ENCODE measurements around the gene SYP. TPM values are rescaled to one million over a fixed set of nuclear protein-coding genes. Genes with fewer than 3 reads are reported as not detected.

SYP gene
- total RNA-seq, 3 donors from 2014 or later, result 1.0 to 2.7 (median 1.3) TPM

DNA sequence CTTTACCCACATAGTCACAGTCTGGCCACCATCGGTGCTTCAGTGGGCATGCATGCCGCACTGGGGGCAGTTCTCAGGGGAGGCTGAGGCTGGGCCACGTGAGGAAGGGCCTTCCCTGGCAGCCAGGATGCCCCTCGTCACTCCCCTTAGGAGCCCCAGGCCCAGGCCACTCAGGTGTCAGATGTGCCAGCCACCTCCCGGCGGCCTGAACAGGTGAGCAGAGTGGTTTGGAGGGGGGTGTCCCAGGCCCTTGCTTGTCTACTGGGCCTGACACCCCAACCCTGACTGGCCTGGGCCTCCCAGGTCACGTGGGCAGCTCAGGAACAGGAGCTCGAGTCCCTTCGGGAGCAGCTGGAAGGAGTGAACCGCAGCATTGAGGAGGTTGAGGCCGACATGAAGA lies 47.4 kb upstream of the SYP start:
- H3K9me3 ChIP-seq, result no peaks in the 10 kb centered on the region
- no peak overlapping the region for H3K4me3 ChIP-seq
- peaks cover 0 to 35% of the 10 kb centered on the region in 2 donors for H3K27me3 ChIP-seq
- no peak overlapping the region for H3K27ac ChIP-seq
- intact Hi-C loops (cut with DNase I; ENCODE audit: low total_unique reads), result no loop called here
- H3K4me1 ChIP-seq, result no peaks in the 10 kb centered on the region
- TF ChIP-seq POLR2A (IDR thresholded peaks at IDR 0.05) (no peak), POLR2AphosphoS5 (IDR thresholded peaks at IDR 0.05) (no peak)
- TF ChIP-seq, protein P1, sequence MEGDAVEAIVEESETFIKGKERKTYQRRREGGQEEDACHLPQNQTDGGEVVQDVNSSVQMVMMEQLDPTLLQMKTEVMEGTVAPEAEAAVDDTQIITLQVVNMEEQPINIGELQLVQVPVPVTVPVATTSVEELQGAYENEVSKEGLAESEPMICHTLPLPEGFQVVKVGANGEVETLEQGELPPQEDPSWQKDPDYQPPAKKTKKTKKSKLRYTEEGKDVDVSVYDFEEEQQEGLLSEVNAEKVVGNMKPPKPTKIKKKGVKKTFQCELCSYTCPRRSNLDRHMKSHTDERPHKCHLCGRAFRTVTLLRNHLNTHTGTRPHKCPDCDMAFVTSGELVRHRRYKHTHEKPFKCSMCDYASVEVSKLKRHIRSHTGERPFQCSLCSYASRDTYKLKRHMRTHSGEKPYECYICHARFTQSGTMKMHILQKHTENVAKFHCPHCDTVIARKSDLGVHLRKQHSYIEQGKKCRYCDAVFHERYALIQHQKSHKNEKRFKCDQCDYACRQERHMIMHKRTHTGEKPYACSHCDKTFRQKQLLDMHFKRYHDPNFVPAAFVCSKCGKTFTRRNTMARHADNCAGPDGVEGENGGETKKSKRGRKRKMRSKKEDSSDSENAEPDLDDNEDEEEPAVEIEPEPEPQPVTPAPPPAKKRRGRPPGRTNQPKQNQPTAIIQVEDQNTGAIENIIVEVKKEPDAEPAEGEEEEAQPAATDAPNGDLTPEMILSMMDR (IDR thresholded peaks at IDR 0.05), result no peak
- H3K36me3 ChIP-seq, result no peaks in the 10 kb centered on the region
- no peak for DNase-seq (ENCODE audit: low spot score in 2 of 2)

DNA sequence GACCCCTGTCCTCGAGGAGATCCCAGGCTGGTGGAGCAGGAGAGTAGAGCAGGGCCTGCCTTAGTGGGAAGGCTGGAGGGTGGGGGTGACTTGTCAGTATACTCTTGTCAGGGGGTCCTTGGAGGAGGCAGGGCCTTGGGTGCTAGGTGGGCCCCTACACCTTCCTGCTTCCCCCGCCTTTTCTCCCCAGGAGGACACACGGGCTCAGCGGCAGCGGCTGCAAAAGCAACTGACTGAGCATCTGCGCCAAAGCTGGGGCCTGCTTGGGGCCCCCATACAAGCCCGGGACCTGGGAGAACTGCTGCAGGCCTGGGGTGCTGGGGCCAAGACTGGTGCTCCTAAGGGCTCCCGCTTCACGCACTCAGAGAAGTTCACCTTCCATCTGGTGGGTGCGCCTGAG lies 46.5 kb upstream of the SYP start:
- no peaks in the 10 kb centered on the region for H3K4me1 ChIP-seq
- H3K36me3 ChIP-seq, result no peaks in the 10 kb centered on the region
- TF ChIP-seq POLR2AphosphoS5 (IDR thresholded peaks at IDR 0.05), result no peak
- TF ChIP-seq, protein P1 (IDR thresholded peaks at IDR 0.05), result no peak
- TF ChIP-seq POLR2A (IDR thresholded peaks at IDR 0.05), result no peak

DNA sequence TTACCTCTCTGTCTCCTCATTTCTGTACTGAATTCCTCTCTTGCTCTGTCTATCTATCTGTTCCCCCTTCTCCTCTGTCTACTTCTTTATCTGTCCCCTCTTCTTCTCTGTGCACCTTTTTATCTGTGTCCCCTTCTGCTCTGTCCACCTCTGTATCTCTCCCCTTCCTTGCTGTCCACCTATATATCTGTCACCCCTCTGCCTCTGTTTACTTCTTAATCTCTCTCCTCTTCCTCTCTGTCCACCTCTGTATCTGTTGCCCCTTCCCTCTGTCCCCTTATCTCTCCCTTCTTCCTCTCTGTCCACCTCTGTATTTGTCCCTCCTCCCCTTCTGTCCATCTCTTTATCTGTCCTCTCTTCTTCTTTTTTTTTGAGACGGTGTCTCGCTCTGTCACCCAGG lies 44.2 kb upstream of the SYP start:
- H3K27ac ChIP-seq, result no peak overlapping the region
- DNase-seq (ENCODE audit: low spot score in 2 of 2), result no peak
- H3K4me3 ChIP-seq, result no peak overlapping the region
- no peak for TF ChIP-seq POLR2AphosphoS5 (IDR thresholded peaks at IDR 0.05)
- no peak for TF ChIP-seq POLR2A (IDR thresholded peaks at IDR 0.05)
- TF ChIP-seq, protein P1 (IDR thresholded peaks at IDR 0.05), result no peak
- intact Hi-C loops (cut with DNase I; ENCODE audit: low total_unique reads), result loop anchor here (5.0 kb wide), 1 partner anchor 1533 kb away; no protein-coding TSS in a partner anchor
- peaks cover 0 to 20% of the 10 kb centered on the region in 2 donors for H3K27me3 ChIP-seq
- no peaks in the 10 kb centered on the region for H3K9me3 ChIP-seq
- H3K4me1 ChIP-seq, result no peaks in the 10 kb centered on the region
- no peaks in the 10 kb centered on the region for H3K36me3 ChIP-seq

More for the DNA sequence above, 46.5 kb upstream of the SYP start:
- intact Hi-C loops (cut with DNase I; ENCODE audit: low total_unique reads), result no loop called here
- Histone ChIP-seq H3K9me3 (no peaks in the 10 kb centered on the region), H3K4me3 (no peak overlapping the region), H3K27me3 (peaks cover 0 to 29% of the 10 kb centered on the region in 2 donors), H3K27ac (no peak overlapping the region)
- DNase-seq (ENCODE audit: low spot score in 2 of 2), result no peak

GRCh38 chrX:49243166-49243565 lies 43.2 kb upstream of the SYP start:
- Histone ChIP-seq H3K4me3 (no peak overlapping the region), H3K9me3 (no peaks in the 10 kb centered on the region), H3K27ac (no peak overlapping the region), H3K4me1 (no peaks in the 10 kb centered on the region), H3K27me3 (peaks cover 0 to 20% of the 10 kb centered on the region in 2 donors), H3K36me3 (no peaks in the 10 kb centered on the region)
- DNase-seq (ENCODE audit: low spot score in 2 of 2), result no peak
- TF ChIP-seq, protein P1 (IDR thresholded peaks at IDR 0.05), result no peak
- TF ChIP-seq POLR2A (IDR thresholded peaks at IDR 0.05) (no peak), POLR2AphosphoS5 (IDR thresholded peaks at IDR 0.05) (no peak)
- intact Hi-C loops (cut with DNase I; ENCODE audit: low total_unique reads), result loop anchor here (5.0 kb wide), 1 partner anchor 1534 kb away; no protein-coding TSS in a partner anchor

DNA sequence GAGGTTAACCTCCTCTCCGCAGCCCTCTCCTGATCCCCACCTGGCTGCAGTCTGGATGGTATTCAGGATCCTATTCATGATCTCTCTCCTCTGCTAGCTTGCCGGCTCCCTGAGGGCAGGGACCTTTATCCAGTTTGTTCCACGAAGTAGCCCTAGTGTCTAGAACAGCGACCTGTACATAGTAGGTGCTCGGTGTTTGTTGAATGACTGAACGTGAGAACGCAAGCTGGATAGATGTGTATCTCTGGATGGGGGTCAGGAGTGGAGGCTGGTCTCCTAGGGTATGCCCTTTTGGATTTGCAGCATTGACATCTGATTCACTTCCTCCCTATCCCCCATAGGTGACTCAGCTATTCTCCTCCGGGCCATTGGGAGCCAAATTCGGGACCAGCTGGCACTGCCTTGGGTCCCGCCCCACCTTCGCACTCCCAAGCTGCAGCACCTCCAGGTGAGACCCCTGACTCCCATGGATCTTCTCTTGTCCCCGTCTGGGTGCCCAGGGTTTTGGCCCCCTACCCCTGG lies 42.6 kb upstream of the SYP start:
- no peak for DNase-seq (ENCODE audit: low spot score in 2 of 2)
- H3K27me3 ChIP-seq, result peaks cover 0 to 19% of the 10 kb centered on the region in 2 donors
- no peaks in the 10 kb centered on the region for H3K4me1 ChIP-seq
- H3K9me3 ChIP-seq, result no peaks in the 10 kb centered on the region
- H3K27ac ChIP-seq, result no peak overlapping the region
- H3K36me3 ChIP-seq, result no peaks in the 10 kb centered on the region
- intact Hi-C loops (cut with DNase I; ENCODE audit: low total_unique reads), result loop anchor here (5.0 kb wide), 1 partner anchor 1535 kb away; no protein-coding TSS in a partner anchor
- TF ChIP-seq, protein P1 (IDR thresholded peaks at IDR 0.05), result no peak
- TF ChIP-seq POLR2A (IDR thresholded peaks at IDR 0.05) (no peak), POLR2AphosphoS5 (IDR thresholded peaks at IDR 0.05) (no peak)
- H3K4me3 ChIP-seq, result no peak overlapping the region

All from breast epithelium (tissue), 4 donors.